ENCODE data around the gene SPINT2. TPM values are rescaled to one million over a fixed set of nuclear protein-coding genes. Genes with fewer than 3 reads are reported as not detected.
"Not testable (repeated sequence)": the region's sequence is repeated elsewhere in the genome, so short reads cannot be mapped to it uniquely, and the experiment has no call there.

The SPINT2 gene
- 100 to 1,000 TPM in 3 of 4 donors, 10 to 100 TPM in 1; 63.5 to 344 (median 297) TPM for polyA plus RNA-seq (ENCODE audit: insufficient read length in 4 of 4)

GRCh38 chr19:38264486-38265212, at the start of gene SPINT2:
SPINT2 (plus strand) TSS chr19:38264573; CDS start chr19:38264893, 320 bp downstream.
- DNase-seq (ENCODE audit: low read depth in 4 of 4, low spot score in 3 of 4) = no peak

GRCh38 chr19:38216785-38217641, 47.4 kb upstream of the SPINT2 start:
- no peak for DNase-seq (ENCODE audit: low read depth in 4 of 4, low spot score in 3 of 4)

- DNase-seq (ENCODE audit: low read depth in 4 of 4, low spot score in 3 of 4) = no peak
Measured at GRCh38 chr19:38218204-38218603, 46.2 kb upstream of the SPINT2 start.

GRCh38 chr19:38219221-38219620, 45.2 kb upstream of the SPINT2 start:
- DNase-seq (ENCODE audit: low read depth in 4 of 4, low spot score in 3 of 4) = no peak

GRCh38 chr19:38221421-38221820, 43.0 kb upstream of the SPINT2 start:
- DNase-seq (ENCODE audit: low read depth in 4 of 4, low spot score in 3 of 4) = no peak

- DNase-seq (ENCODE audit: low read depth in 4 of 4, low spot score in 3 of 4) = no peak
Measured at GRCh38 chr19:38221919-38222830, 42.2 kb upstream of the SPINT2 start.

- DNase-seq (ENCODE audit: low read depth in 4 of 4, low spot score in 3 of 4) = no peak
Measured at GRCh38 chr19:38223119-38223523, 41.3 kb upstream of the SPINT2 start.

GRCh38 chr19:38223617-38224013, 40.8 kb upstream of the SPINT2 start:
- no peak for DNase-seq (ENCODE audit: low read depth in 4 of 4, low spot score in 3 of 4)

- DNase-seq (ENCODE audit: low read depth in 4 of 4, low spot score in 3 of 4) = no peak
Measured at GRCh38 chr19:38224014-38224862, 40.1 kb upstream of the SPINT2 start, which contains the start of gene DPF1. DPF1 (minus strand) TSS chr19:38224222; CDS start chr19:38224142, 80 bp downstream.

- DNase-seq (ENCODE audit: low read depth in 4 of 4, low spot score in 3 of 4) = not testable (repeated sequence)
Measured at GRCh38 chr19:38224863-38225218, 39.5 kb upstream of the SPINT2 start.

GRCh38 chr19:38227287-38228004, 36.9 kb upstream of the SPINT2 start:
- DNase-seq (ENCODE audit: low read depth in 4 of 4, low spot score in 3 of 4) = no peak

GRCh38 chr19:38228005-38228377, 36.4 kb upstream of the SPINT2 start:
- no peak for DNase-seq (ENCODE audit: low read depth in 4 of 4, low spot score in 3 of 4)

GRCh38 chr19:38228491-38229439, 35.6 kb upstream of the SPINT2 start:
- DNase-seq (ENCODE audit: low read depth in 4 of 4, low spot score in 3 of 4) = no peak

- DNase-seq (ENCODE audit: low read depth in 4 of 4, low spot score in 3 of 4) = no peak
Measured at GRCh38 chr19:38229585-38230073, 34.7 kb upstream of the SPINT2 start.

- DNase-seq (ENCODE audit: low read depth in 4 of 4, low spot score in 3 of 4) = not testable (repeated sequence)
Measured at GRCh38 chr19:38230506-38231133, 33.8 kb upstream of the SPINT2 start.

GRCh38 chr19:38231918-38232317, 32.5 kb upstream of the SPINT2 start:
- no peak for DNase-seq (ENCODE audit: low read depth in 4 of 4, low spot score in 3 of 4)

- no peak for DNase-seq (ENCODE audit: low read depth in 4 of 4, low spot score in 3 of 4)
Measured at GRCh38 chr19:38233740-38234251, 30.6 kb upstream of the SPINT2 start.
